ENCODE results near the gene GABBR2. TPM values are rescaled to one million over a fixed set of nuclear protein-coding genes. Genes with fewer than 3 reads are reported as not detected.

The GABBR2 gene
- total RNA-seq, 4 donors from 2014 or later = 2.4 to 13.6 (median 10.0) TPM

- Histone ChIP-seq H3K4me3 (replicated peaks in 1 of 3) (no peak overlapping the region), H3K27me3 (no peaks in the 10 kb centered on the region), H3K27ac (no peak overlapping the region), H3K9me3 (no peaks in the 10 kb centered on the region), H3K36me3 (no peaks in the 10 kb centered on the region), H3K4me1 (peaks cover 12 to 16% of the 10 kb centered on the region in 2 donors)
- intact Hi-C loops (cut with DNase I) = no loop called here
- DNase-seq = no peak
- 80 to 83% methylated on average over 9 of the region's 9 CpGs for WGBS, 2 donors
- no peak for TF ChIP-seq POLR2A (IDR thresholded peaks at IDR 0.05)
- TF ChIP-seq, protein P1, sequence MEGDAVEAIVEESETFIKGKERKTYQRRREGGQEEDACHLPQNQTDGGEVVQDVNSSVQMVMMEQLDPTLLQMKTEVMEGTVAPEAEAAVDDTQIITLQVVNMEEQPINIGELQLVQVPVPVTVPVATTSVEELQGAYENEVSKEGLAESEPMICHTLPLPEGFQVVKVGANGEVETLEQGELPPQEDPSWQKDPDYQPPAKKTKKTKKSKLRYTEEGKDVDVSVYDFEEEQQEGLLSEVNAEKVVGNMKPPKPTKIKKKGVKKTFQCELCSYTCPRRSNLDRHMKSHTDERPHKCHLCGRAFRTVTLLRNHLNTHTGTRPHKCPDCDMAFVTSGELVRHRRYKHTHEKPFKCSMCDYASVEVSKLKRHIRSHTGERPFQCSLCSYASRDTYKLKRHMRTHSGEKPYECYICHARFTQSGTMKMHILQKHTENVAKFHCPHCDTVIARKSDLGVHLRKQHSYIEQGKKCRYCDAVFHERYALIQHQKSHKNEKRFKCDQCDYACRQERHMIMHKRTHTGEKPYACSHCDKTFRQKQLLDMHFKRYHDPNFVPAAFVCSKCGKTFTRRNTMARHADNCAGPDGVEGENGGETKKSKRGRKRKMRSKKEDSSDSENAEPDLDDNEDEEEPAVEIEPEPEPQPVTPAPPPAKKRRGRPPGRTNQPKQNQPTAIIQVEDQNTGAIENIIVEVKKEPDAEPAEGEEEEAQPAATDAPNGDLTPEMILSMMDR (IDR thresholded peaks at IDR 0.05) = no peak
Measured at GRCh38 chr9:98504298-98505282, 204.1 kb downstream of the GABBR2 start.

DNA sequence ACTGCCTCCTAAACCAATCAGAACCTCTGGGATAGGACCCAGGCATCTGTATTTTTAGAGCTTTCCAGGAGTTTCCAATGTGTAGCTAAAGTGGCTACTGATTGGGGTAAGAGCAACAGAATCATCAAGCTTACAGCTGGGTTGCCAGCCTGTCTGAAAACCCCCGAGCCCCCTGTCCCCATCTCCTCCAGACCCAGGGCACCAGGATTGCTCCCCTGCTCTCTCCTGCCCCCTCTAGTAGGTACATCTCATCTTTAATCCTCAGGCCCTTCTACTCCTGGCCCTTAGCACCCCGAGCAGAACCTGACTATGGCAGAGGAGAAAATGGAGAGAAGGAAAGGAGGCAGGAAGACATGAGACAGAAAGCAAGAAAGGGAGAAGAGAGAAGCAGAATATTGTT, 204.9 kb downstream of the GABBR2 start:
- Histone ChIP-seq H3K4me3 (replicated peaks in 1 of 3) (no peak overlapping the region), H3K4me1 (peaks cover 18 to 20% of the 10 kb centered on the region in 2 donors), H3K9me3 (no peaks in the 10 kb centered on the region), H3K27me3 (no peaks in the 10 kb centered on the region), H3K27ac (no peak overlapping the region), H3K36me3 (no peaks in the 10 kb centered on the region)
- no peak for DNase-seq
- no peak for TF ChIP-seq POLR2A (IDR thresholded peaks at IDR 0.05)
- TF ChIP-seq, protein P1 (IDR thresholded peaks at IDR 0.05) = no peak
- 90 to 95% methylated on average over 2 of the region's 2 CpGs for WGBS, 2 donors
- intact Hi-C loops (cut with DNase I) = no loop called here

- Histone ChIP-seq H3K36me3 (no peaks in the 10 kb centered on the region), H3K4me3 (replicated peaks in 1 of 3) (no peak overlapping the region), H3K9me3 (no peaks in the 10 kb centered on the region), H3K27me3 (no peaks in the 10 kb centered on the region), H3K4me1 (peaks cover 25 to 28% of the 10 kb centered on the region in 2 donors), H3K27ac (peak overlapping the region; percentile 7 to 63 (median 54))
- peak in 1 of 2 donors; percentile 12 for TF ChIP-seq POLR2A (IDR thresholded peaks at IDR 0.05)
- TF ChIP-seq, protein P1 (IDR thresholded peaks at IDR 0.05) = no peak
- peak; percentile 56 to 65 for DNase-seq
- intact Hi-C loops (cut with DNase I) = no loop called here
- WGBS, 2 donors = 50 to 56% methylated on average over 5 of the region's 5 CpGs
Measured at GRCh38 chr9:98502976-98503325, 205.8 kb downstream of the GABBR2 start.

DNA sequence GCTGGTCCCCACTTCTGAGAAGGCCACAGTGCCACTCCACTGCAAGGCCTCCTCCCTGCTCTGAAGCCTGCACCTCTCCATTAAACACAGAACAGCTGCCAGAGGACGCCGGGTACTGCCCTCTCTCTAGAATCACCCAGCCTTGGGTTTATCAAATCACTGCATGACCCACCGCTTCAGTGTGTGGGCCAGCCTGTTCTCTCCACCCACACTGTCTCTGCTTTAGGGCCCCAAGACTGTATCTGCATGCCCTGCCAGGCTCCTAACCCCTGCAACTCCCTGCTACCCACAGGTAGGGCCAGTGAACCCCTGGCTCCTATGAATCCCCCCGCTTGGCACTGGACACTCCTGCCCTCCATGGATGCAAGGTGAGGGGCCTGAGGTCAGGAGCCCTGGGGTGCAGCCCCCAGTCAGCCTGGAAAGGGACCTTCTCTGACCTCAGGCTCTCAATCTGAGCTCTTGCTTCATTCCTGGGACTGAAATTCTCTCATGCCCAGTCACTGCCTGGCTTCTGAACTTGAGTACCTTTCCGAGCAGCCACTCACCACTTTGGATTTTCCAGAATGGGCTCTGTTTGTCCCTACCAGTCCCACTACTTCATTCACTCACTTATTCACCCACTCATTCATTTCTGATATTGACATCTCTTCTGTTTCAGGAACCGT, 206.3 kb downstream of the GABBR2 start:
- peak overlapping the region; percentile 7 to 63 (median 54) for H3K27ac ChIP-seq
- intact Hi-C loops (cut with DNase I) = no loop called here
- peaks cover 26 to 33% of the 10 kb centered on the region in 2 donors for H3K4me1 ChIP-seq
- 76 to 78% methylated on average over 6 of the region's 6 CpGs for WGBS, 2 donors
- DNase-seq = peak; percentile 40
- TF ChIP-seq, protein P1 (IDR thresholded peaks at IDR 0.05) = no peak
- no peak for TF ChIP-seq POLR2A (IDR thresholded peaks at IDR 0.05)
- no peaks in the 10 kb centered on the region for H3K36me3 ChIP-seq
- no peaks in the 10 kb centered on the region for H3K27me3 ChIP-seq
- no peaks in the 10 kb centered on the region for H3K9me3 ChIP-seq
- no peak overlapping the region for H3K4me3 ChIP-seq (replicated peaks in 1 of 3)
